Kidney (tissue), 14 donors: ENCODE measurements around the gene SAP25. TPM values are rescaled to one million over a fixed set of nuclear protein-coding genes. Genes with fewer than 3 reads are reported as not detected.

Experiments
- DNase-seq, 5 donors: peaks; one replicate each; pipeline ENCODE4 v3.0.0-alpha.2; 2013 to 2020
- FAIRE-seq: peaks from 2 replicates; lab custom pipeline; 2012; peaks lifted over from hg19 to GRCh38; lab: Jason Lieb, UNC
- H3K27ac ChIP-seq, 2 donors: one replicate each; pipeline ENCODE4 v1.7.0; 2013; ENCODE audit warnings: low read depth in 2 of 2, low read length in 2 of 2, inconsistent platforms in 1 of 2
- H3K27me3 ChIP-seq: one replicate; pipeline ENCODE4 v1.7.1; 2013; ENCODE audit warnings: low read length, inconsistent platforms; ENCODE audit not compliant: control insufficient read depth, insufficient read depth
- H3K36me3 ChIP-seq, 3 donors: one replicate each; pipeline versions ENCODE4 v1.7.0 to v1.7.1; 2013; ENCODE audit warnings: low read length in 3 of 3, control low read depth in 1 of 3, inconsistent platforms in 1 of 3; ENCODE audit not compliant: insufficient read depth in 3 of 3, control insufficient read depth in 2 of 3
- H3K4me1 ChIP-seq, 3 donors: one replicate each; pipeline versions ENCODE4 v1.7.0 to v1.7.1; 2013; ENCODE audit warnings: low read length in 3 of 3, inconsistent platforms in 1 of 3, low read depth in 1 of 3; ENCODE audit not compliant: control insufficient read depth in 2 of 3, insufficient read depth in 2 of 3
- H3K4me3 ChIP-seq, 3 donors: one replicate each; pipeline versions ENCODE4 v1.7.0 to v1.8.1; 2013; ENCODE audit warnings: low read length in 3 of 3, control low read depth in 1 of 3, inconsistent platforms in 1 of 3
- H3K9ac ChIP-seq, 3 donors: one replicate each; pipeline versions ENCODE4 v1.7.0 to v1.7.1; 2013; ENCODE audit warnings: low read length in 3 of 3, control low read depth in 1 of 3, inconsistent platforms in 1 of 3
- H3K9me3 ChIP-seq, 3 donors: one replicate each; pipeline versions ENCODE4 v1.7.0 to v1.7.1; 2013; ENCODE audit warnings: low read length in 3 of 3, control low read depth in 1 of 3, inconsistent platforms in 1 of 3; ENCODE audit not compliant: control insufficient read depth in 2 of 3, insufficient read depth in 1 of 3
- CTCF ChIP-seq: IDR thresholded peaks from 3 replicates; pipeline ENCODE4 v1.5.1; 2012; ENCODE audit warnings: mild to moderate bottlenecking, moderate library complexity, borderline replicate concordance; ENCODE audit not compliant: insufficient read depth; ENCODE audit errors: extremely low read depth
- intact Hi-C: fragments of 100-400 bp; cut with DNase I; formaldehyde crosslinking; loops from one replicate; pipeline ENCODE4 v1.11.1; 2022
- polyA plus RNA-seq: library from polyadenylated mRNA; stranded (reverse); fragments of 350-450 nt; fragmentation: Illumina TruSeq; extraction: RNeasy Lipid Tissue Mini Kit (QIAGEN cat#74804); gene quantifications from one replicate; pipeline ENCODE4 v1.2.3, GENCODE V29; 2014; ENCODE audit warnings: low read depth, low replicate concordance; ENCODE audit not compliant: insufficient read depth
- total RNA-seq: library from RNA; stranded (reverse); fragmentation: NEBNext Ultra II Directional; extraction: Animal tissue kit (Norgen Biotek cat#: 25700); gene quantifications from one replicate; pipeline ENCODE4 v1.2.1, GENCODE V29; 2021
- donor health status: control.
- donor health status: control.
- donor health status: control.
- donor health status: control.
- donor health status: control.
- donor health status: DM: yes; HTN: yes; CAD: no.
- donor health status: Normal renal cell carcinoma (clear cell type).

The SAP25 gene
- total and polyA plus RNA-seq, 2 donors from 2014 or later, result 5.7 to 9.8 TPM

- Histone ChIP-seq H3K27me3 (no peaks in the 10 kb centered on the region), H3K27ac (no peak overlapping the region), H3K4me3 (peak overlapping the region; percentile 46 to 75 (median 71)), H3K4me1 (peaks cover 0 to 8% (median 0%) of the 10 kb centered on the region in 3 donors), H3K9me3 (no peaks in the 10 kb centered on the region), H3K36me3 (no peaks in the 10 kb centered on the region), H3K9ac (peak overlapping the region in 2 of 3 donors; percentile 69)
- FAIRE-seq (no peak), DNase-seq (peak in 3 of 5 donors; percentile 38 to 79 (median 55))
- no peak for TF ChIP-seq CTCF
- intact Hi-C loops, result no loop called here
These were observed 39.2 kb upstream of the SAP25 start for GRCh38 chr7:100612730-100613390.

- Histone ChIP-seq H3K4me1 (peaks cover 0 to 8% (median 0%) of the 10 kb centered on the region in 3 donors), H3K36me3 (no peaks in the 10 kb centered on the region), H3K27me3 (no peaks in the 10 kb centered on the region), H3K27ac (peak within 1 kb of the TSS; percentile 93 to 96), H3K9me3 (no peaks in the 10 kb centered on the region), H3K4me3 (peak within 1 kb of the TSS; percentile 75 to 86 (median 81)), H3K9ac (peak within 1 kb of the TSS; percentile 69 to 73 (median 69))
- FAIRE-seq (peak; percentile 98), DNase-seq (peak; percentile 99 to 100 (median 99))
- intact Hi-C loops, result no loop called here
- no peak for TF ChIP-seq CTCF
These were observed 38.5 kb upstream of the SAP25 start, which contains the start of gene MOSPD3 for GRCh38 chr7:100611983-100612729. MOSPD3 (plus strand) TSS chr7:100612540; CDS start chr7:100612792, 252 bp downstream.

GRCh38 chr7:100609958-100610357, 36.3 kb upstream of the SAP25 start:
- Histone ChIP-seq H3K4me3 (no peak overlapping the region), H3K9me3 (no peaks in the 10 kb centered on the region), H3K27me3 (no peaks in the 10 kb centered on the region), H3K36me3 (no peaks in the 10 kb centered on the region), H3K27ac (no peak overlapping the region), H3K9ac (no peak overlapping the region), H3K4me1 (peaks cover 0 to 13% (median 0%) of the 10 kb centered on the region in 3 donors)
- intact Hi-C loops, result no loop called here
- DNase-seq (no peak), FAIRE-seq (no peak)
- no peak for TF ChIP-seq CTCF
